T-cell (primary cell): ENCODE measurements around the gene PAX5. TPM values are rescaled to one million over a fixed set of nuclear protein-coding genes. Genes with fewer than 3 reads are reported as not detected.

Experiments used
- ATAC-seq, 4 experiments: fragments of 200-7000 bp in 3 of 4; fragments of 150-1000 bp in 1 of 4; cut with Tn5 transposase; replicated peaks in 1 of 4; 1 replicate in 3 of 4; 2 replicates in 1 of 4; pipeline ENCODE4 v1.10.0; 2021; ENCODE audit warnings: moderate library complexity in 3 of 4, mild to moderate bottlenecking in 2 of 4, moderate number of reproducible peaks in 1 of 4
- CTCF ChIA-PET, 2 donors: fragments of 300-600 bp; sonication (Branson Sonifier 250); formaldehyde crosslinking; loops; one replicate each; lab custom pipeline; 2022; ENCODE audit warnings: antibody characterized with exemption in 2 of 2; lab: Charles Lee
- POLR2A ChIA-PET, 2 donors: fragments of 300-600 bp; sonication (Branson Sonifier 250); formaldehyde crosslinking; loops; one replicate each; lab custom pipeline; 2022; ENCODE audit warnings: antibody characterized with exemption in 2 of 2; lab: Charles Lee
- DNase-seq, 35 experiments: peaks; one replicate each; pipeline versions ENCODE4 v3.0.0 to v3.0.0-alpha.2; 2013 to 2023
- H3K27ac ChIP-seq: one replicate; pipeline ENCODE4 v1.5.1; 2013; ENCODE audit warnings: low read length
- H3K27me3 ChIP-seq, 2 experiments: replicated peaks in 1 of 2; 1 replicate in 1 of 2; 2 replicates in 1 of 2; pipeline versions ENCODE4 v1.6.1 to v1.7.0; 2013; ENCODE audit warnings: low read length in 1 of 2, mixed read lengths in 1 of 2; ENCODE audit not compliant: control insufficient read depth in 2 of 2, insufficient read depth in 2 of 2; ENCODE audit errors: extremely low read depth in 1 of 2
- H3K36me3 ChIP-seq, 2 donors: 1 replicate in 1 of 2; 2 replicates in 1 of 2; pipeline versions ENCODE4 v1.6.1 to v1.7.0; 2013; ENCODE audit warnings: low read length in 1 of 2; ENCODE audit not compliant: control insufficient read depth in 2 of 2, insufficient read depth in 1 of 2; ENCODE audit errors: extremely low read depth in 1 of 2
- H3K4me1 ChIP-seq, 2 experiments: 1 replicate in 1 of 2; 2 replicates in 1 of 2; pipeline versions ENCODE4 v1.6.1 to v1.7.0; 2013; ENCODE audit warnings: low read length in 2 of 2, mixed read lengths in 1 of 2; ENCODE audit not compliant: insufficient read depth in 2 of 2, control insufficient read depth in 1 of 2; ENCODE audit errors: extremely low read depth in 1 of 2
- H3K4me3 ChIP-seq, 2 donors: 1 replicate in 1 of 2; 2 replicates in 1 of 2; pipeline versions ENCODE4 v1.5.1 to v1.7.0; 2013; ENCODE audit warnings: mild to moderate bottlenecking in 2 of 2, low read length in 1 of 2, moderate library complexity in 1 of 2; ENCODE audit not compliant: control insufficient read depth in 1 of 2; ENCODE audit errors: extremely low read depth in 1 of 2
- H3K9me3 ChIP-seq: 2 replicates; pipeline ENCODE4 v1.7.0; 2013
- H3K27ac Mint-ChIP-seq, 2 donors: one replicate each; pipeline ENCODE4 v1.8.0; 2020 to 2021; ENCODE audit warnings: mild to moderate bottlenecking in 2 of 2, mixed read lengths in 2 of 2
- H3K27me3 Mint-ChIP-seq, 2 donors: one replicate each; pipeline ENCODE4 v1.8.0; 2021 to 2022; ENCODE audit warnings: mixed read lengths in 2 of 2
- H3K36me3 Mint-ChIP-seq: one replicate; pipeline ENCODE4 v1.8.0; 2021; ENCODE audit warnings: mixed read lengths
- H3K4me1 Mint-ChIP-seq, 3 donors: one replicate each; pipeline ENCODE4 v1.8.0; 2020 to 2022; ENCODE audit warnings: mixed read lengths in 3 of 3, mild to moderate bottlenecking in 1 of 3
- H3K4me3 Mint-ChIP-seq, 3 donors: one replicate each; pipeline ENCODE4 v1.8.0; 2020 to 2022; ENCODE audit warnings: mild to moderate bottlenecking in 3 of 3, mixed read lengths in 3 of 3, moderate library complexity in 3 of 3
- H3K9me3 Mint-ChIP-seq, 3 donors: one replicate each; pipeline ENCODE4 v1.8.0; 2020 to 2022; ENCODE audit warnings: mixed read lengths in 3 of 3
- WGBS: methylation state at CpG from one replicate; pipeline ENCODE4 v1.1.5; 2013; ENCODE audit warnings: missing lambda C conversion rate; ENCODE audit not compliant: insufficient coverage; 5-methylcytosine and 5-hydroxymethylcytosine counted together
- total RNA-seq, 35 experiments: library from RNA in 6 of 35; stranded (reverse) in 6 of 35; fragments of 120-200 nt in 1 of 35; gene quantifications; one replicate each; pipeline versions ENCODE4 v1.2.1 to v1.2.4 and lab custom pipeline; 2013 to 2026

The PAX5 gene
- total RNA-seq, 5 donors from 2014 or later (not counting 1 experiment from before 2014, with no cell fraction given) = 1.7 to 12.4 (median 4.4) TPM

GRCh38 chr9:36836486-36836885, 197.6 kb downstream of the PAX5 start:
- Histone ChIP-seq H3K27me3 (peaks cover 0 to 46% of the 10 kb centered on the region in 2 experiments), H3K4me1 (no peaks in the 10 kb centered on the region), H3K9me3 (no peaks in the 10 kb centered on the region), H3K4me3 (no peak overlapping the region), H3K27ac (no peak overlapping the region), H3K36me3 (no peaks in the 10 kb centered on the region)
- Mint-ChIP-seq H3K27me3 (peaks cover 4% of the 10 kb centered on the region in 2 donors), H3K27ac (no peak overlapping the region), H3K36me3 (no peaks in the 10 kb centered on the region), H3K4me1 (no peaks in the 10 kb centered on the region), H3K4me3 (no peak overlapping the region), H3K9me3 (no peaks in the 10 kb centered on the region)
- ATAC-seq (no peak), DNase-seq (no peak)
- POLR2A ChIA-PET = no interaction called here
- WGBS = 80% methylated on average over 6 of the region's 7 CpGs
- CTCF ChIA-PET = no interaction called here

GRCh38 chr9:36835271-36835996, 198.6 kb downstream of the PAX5 start:
- Histone ChIP-seq H3K4me1 (no peaks in the 10 kb centered on the region), H3K27ac (no peak overlapping the region)
- CTCF ChIA-PET = no interaction called here

GRCh38 chr9:36834736-36835135, 199.3 kb downstream of the PAX5 start:
- Mint-ChIP-seq H3K27me3 (peaks cover 4 to 9% of the 10 kb centered on the region in 2 donors), H3K9me3 (no peaks in the 10 kb centered on the region), H3K4me1 (no peaks in the 10 kb centered on the region), H3K36me3 (no peaks in the 10 kb centered on the region), H3K27ac (no peak overlapping the region), H3K4me3 (no peak overlapping the region)
- ChIA-PET POLR2A (no interaction called here), CTCF (no interaction called here)
- WGBS = 69% methylated on average over 2 of the region's 9 CpGs
- H3K4me1 ChIP-seq = no peaks in the 10 kb centered on the region
- H3K36me3 ChIP-seq = no peaks in the 10 kb centered on the region
- ATAC-seq (no peak), DNase-seq (no peak)
- no peak overlapping the region for H3K4me3 ChIP-seq
- H3K9me3 ChIP-seq = no peaks in the 10 kb centered on the region
- peaks cover 0 to 43% of the 10 kb centered on the region in 2 experiments for H3K27me3 ChIP-seq
- no peak overlapping the region for H3K27ac ChIP-seq

More at GRCh38 chr9:36835271-36835996, 198.6 kb downstream of the PAX5 start:
- peaks cover 0 to 48% of the 10 kb centered on the region in 2 experiments for H3K27me3 ChIP-seq
- H3K36me3 ChIP-seq = no peaks in the 10 kb centered on the region
- H3K27ac Mint-ChIP-seq = no peak overlapping the region
- no peak overlapping the region for H3K4me3 ChIP-seq
- 72% methylated on average over 14 of the region's 18 CpGs for WGBS
- peaks cover 4 to 9% of the 10 kb centered on the region in 2 donors for H3K27me3 Mint-ChIP-seq
- ATAC-seq (no peak), DNase-seq (no peak)
- no peaks in the 10 kb centered on the region for H3K36me3 Mint-ChIP-seq
- POLR2A ChIA-PET = no interaction called here
- H3K9me3 Mint-ChIP-seq = no peaks in the 10 kb centered on the region
- no peaks in the 10 kb centered on the region for H3K4me1 Mint-ChIP-seq
- H3K9me3 ChIP-seq = no peaks in the 10 kb centered on the region
- H3K4me3 Mint-ChIP-seq = no peak overlapping the region

GRCh38 chr9:36833954-36834353, 200.1 kb downstream of the PAX5 start:
- Histone ChIP-seq H3K4me1 (no peaks in the 10 kb centered on the region), H3K27me3 (peaks cover 0 to 36% of the 10 kb centered on the region in 2 experiments), H3K4me3 (no peak overlapping the region), H3K27ac (no peak overlapping the region), H3K9me3 (no peaks in the 10 kb centered on the region), H3K36me3 (no peaks in the 10 kb centered on the region)
- no peaks in the 10 kb centered on the region for H3K9me3 Mint-ChIP-seq
- no peaks in the 10 kb centered on the region for H3K4me1 Mint-ChIP-seq
- H3K27ac Mint-ChIP-seq = no peak overlapping the region
- ATAC-seq (no peak), DNase-seq (no peak)
- 77% methylated on average over 5 of the region's 6 CpGs for WGBS
- H3K4me3 Mint-ChIP-seq = no peak overlapping the region
- H3K27me3 Mint-ChIP-seq = peaks cover under 1 to 9% of the 10 kb centered on the region in 2 donors
- ChIA-PET CTCF (no interaction called here), POLR2A (no interaction called here)
- H3K36me3 Mint-ChIP-seq = no peaks in the 10 kb centered on the region

GRCh38 chr9:36832164-36832795, 201.8 kb downstream of the PAX5 start:
- H3K9me3 Mint-ChIP-seq = no peaks in the 10 kb centered on the region
- WGBS = 84% methylated on average over 15 of the region's 16 CpGs
- H3K4me1 Mint-ChIP-seq = no peaks in the 10 kb centered on the region
- H3K27me3 ChIP-seq = peaks cover 0 to 25% of the 10 kb centered on the region in 2 experiments
- no peak overlapping the region for H3K27ac ChIP-seq
- POLR2A ChIA-PET = no interaction called here
- H3K4me1 ChIP-seq = no peaks in the 10 kb centered on the region
- no peaks in the 10 kb centered on the region for H3K36me3 ChIP-seq
- CTCF ChIA-PET = interaction anchor here in 1 of 2 donors (0.6 kb wide), 1 partner anchor 427 kb away, joined by 3 read pairs; no protein-coding TSS in a partner anchor
- DNase-seq (no peak), ATAC-seq (no peak)
- H3K27me3 Mint-ChIP-seq = peaks cover 3 to 11% of the 10 kb centered on the region in 2 donors
- H3K9me3 ChIP-seq = no peaks in the 10 kb centered on the region
- H3K4me3 Mint-ChIP-seq = no peak overlapping the region
- no peak overlapping the region for H3K27ac Mint-ChIP-seq
- no peak overlapping the region for H3K4me3 ChIP-seq
- no peaks in the 10 kb centered on the region for H3K36me3 Mint-ChIP-seq

- Histone ChIP-seq H3K4me1 (no peaks in the 10 kb centered on the region), H3K4me3 (no peak overlapping the region), H3K27ac (no peak overlapping the region), H3K27me3 (peaks cover 0 to 24% of the 10 kb centered on the region in 2 experiments), H3K36me3 (no peaks in the 10 kb centered on the region), H3K9me3 (no peaks in the 10 kb centered on the region)
- CTCF ChIA-PET = interaction anchor here in 1 of 2 donors (0.6 kb wide), 1 partner anchor 427 kb away, joined by 3 read pairs; no protein-coding TSS in a partner anchor
- Mint-ChIP-seq H3K4me3 (no peak overlapping the region), H3K36me3 (no peaks in the 10 kb centered on the region), H3K27me3 (peaks cover 4 to 13% of the 10 kb centered on the region in 2 donors), H3K27ac (no peak overlapping the region), H3K9me3 (no peaks in the 10 kb centered on the region), H3K4me1 (no peaks in the 10 kb centered on the region)
- DNase-seq = no peak
- POLR2A ChIA-PET = no interaction called here
- no CpG with 5 or more reads among the region's 7 CpGs for WGBS
- ATAC-seq = no peak
Observed at GRCh38 chr9:36831381-36832161, 202.5 kb downstream of the PAX5 start.
